Measurements from ENCODE around the gene SNAI1.

GRCh38 chr20:49969234-49969633 lies 13.5 kb upstream of the SNAI1 start:
- TF ChIP-seq CTCF (IDR thresholded peaks at IDR 0.05) (no peak), POLR2A (IDR thresholded peaks at IDR 0.05) (no peak), EP300 (IDR thresholded peaks at IDR 0.05) (no peak)

Measured in ovary (tissue), 3 donors.